Activated CD8-positive, alpha-beta memory T cell treated with anti-CD3 and anti-CD28 coated beads, Interleukin-2, amount 50 U/mL, for 4 hours (primary cell): ENCODE results near the gene C2CD4C.
"Not testable (repeated sequence)": the region's sequence is repeated elsewhere in the genome, so short reads cannot be mapped to it uniquely, and the experiment has no call there.

Experiments used
- DNase-seq: peaks from one replicate; pipeline ENCODE4 v3.0.0-alpha.2; 2020

The C2CD4C gene

GRCh38 chr19:362154-362553, 46.8 kb downstream of the C2CD4C start:
- no peak for DNase-seq

- no peak for DNase-seq
These were observed 49.4 kb downstream of the C2CD4C start for GRCh38 chr19:359653-359925.

- not testable (repeated sequence) for DNase-seq
These were observed 53.4 kb downstream of the C2CD4C start for GRCh38 chr19:355536-355935.
